SHP77 (cell line): ENCODE data around the gene PTGES.
A peak's percentile ranks its signal among the peaks of the same experiment; 100 is the strongest.
"Not testable (repeated sequence)": the region's sequence is repeated elsewhere in the genome, so short reads cannot be mapped to it uniquely, and the experiment has no call there.

Experiments
- DNase-seq, 2 experiments: peaks; one replicate each; lab custom pipeline; 2025; lab: John Stamatoyannopoulos, UW

The PTGES gene

DNA sequence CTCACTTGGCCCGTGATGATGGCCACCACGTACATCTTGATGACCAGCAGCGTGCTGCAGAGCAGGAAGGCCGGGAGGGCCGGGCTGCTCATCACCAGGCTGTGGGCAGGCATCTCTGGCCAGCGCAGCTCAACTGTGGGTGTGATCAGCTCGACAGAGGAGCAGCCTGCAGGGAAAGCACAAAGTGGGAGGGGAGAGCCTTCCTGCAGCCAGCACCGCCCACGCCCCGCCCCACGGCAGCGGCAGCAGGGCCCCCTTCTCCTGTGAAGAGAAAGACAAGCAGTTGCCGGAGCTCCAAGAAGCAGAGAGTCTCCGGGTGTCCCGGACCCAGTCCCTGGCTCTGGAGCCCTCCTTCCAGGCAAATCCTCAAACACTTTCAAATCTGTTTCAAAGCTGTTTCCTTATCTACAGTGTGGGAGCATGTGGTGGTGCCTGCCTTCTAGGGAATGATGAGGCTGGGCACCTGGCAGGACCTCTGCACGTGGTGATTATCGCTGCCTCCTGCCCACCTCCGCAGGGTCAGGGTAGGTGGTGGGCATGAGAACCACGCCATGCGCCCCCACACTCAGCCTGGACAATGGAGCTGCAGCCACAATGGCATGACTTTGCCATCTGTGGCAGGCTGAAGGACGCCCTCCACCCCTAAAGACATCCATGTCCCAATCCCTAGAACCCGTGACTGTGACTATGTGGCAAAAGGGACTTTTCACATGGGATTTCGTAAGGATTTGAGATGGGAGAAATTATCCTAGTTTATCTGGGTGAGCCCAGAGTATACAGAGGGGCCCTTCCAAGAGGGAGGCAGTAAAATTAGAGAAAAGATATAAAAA is at the start of gene PTGES:
Gene PTGES, minus strand, starts transcription at position 143 of the 830 bp plus-strand sequence. Its CDS starts 30 bp downstream, at position 113.
- DNase-seq, result peak in 1 of 2 experiments; percentile 10

DNA sequence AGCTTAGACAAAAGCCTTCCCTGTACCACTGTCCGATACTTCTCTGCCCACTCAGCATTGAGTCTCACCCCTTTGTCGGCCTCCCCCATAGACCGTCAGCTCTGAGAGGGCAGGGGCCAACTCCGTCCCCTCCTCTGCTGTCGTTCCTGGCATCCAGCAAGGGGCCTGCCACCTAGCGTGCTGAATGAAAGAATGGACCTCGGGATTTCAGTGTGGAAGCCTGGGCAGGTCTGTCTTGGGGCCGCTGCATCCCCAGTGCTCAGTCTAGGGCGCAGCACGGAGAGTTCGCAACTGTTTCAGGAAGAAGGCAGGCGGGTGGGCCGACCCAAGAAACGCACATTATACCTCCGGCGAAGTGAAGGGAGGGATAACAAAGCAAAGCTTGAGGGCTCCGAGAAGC is 48.7 kb upstream of the PTGES start:
- no peak for DNase-seq

- DNase-seq, result no peak
These were observed 46.1 kb upstream of the PTGES start for GRCh38 chr9:129798973-129799372.

DNA sequence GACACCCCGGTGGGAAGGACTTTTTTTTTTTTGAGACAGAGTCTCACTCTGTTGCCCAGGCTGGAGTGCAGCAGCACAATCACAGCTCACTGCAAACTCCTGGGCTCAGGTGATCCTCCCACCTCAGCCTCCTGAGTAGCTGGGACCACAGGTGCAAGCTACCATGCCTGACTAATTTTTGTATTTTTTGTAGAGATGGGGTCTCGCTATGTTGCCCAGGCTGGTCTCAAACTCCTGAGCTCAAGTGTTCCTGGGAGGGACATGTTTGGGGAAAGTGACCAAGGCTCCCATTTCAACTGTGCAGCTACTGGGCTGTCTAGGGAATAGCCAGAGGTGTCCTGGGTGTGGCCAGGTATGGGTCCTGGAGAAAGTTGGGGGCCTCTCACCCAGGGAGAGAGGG is 43.2 kb upstream of the PTGES start:
- not testable (repeated sequence) for DNase-seq

DNA sequence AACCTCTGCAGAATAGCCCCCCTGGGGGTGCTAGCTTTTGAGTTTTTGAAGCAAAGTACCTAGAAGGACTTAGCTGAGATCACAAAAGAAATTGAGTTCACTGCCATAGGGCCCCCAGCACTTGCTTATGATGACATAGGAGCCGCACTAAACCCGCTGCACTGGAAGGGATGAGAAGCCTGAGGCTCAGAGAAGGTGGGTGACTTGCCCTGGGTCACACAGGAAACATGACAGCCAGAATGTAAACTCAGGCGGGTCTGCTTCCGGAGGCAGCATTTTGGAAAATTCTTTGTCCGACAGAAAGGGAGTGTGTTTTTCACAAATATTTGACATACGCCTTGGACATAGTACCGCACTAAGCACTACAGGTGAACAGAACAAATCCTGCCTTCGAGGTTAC is 41.7 kb upstream of the PTGES start:
- no peak for DNase-seq

- no peak for DNase-seq
These were observed 33.6 kb upstream of the PTGES start for GRCh38 chr9:129786481-129786880.

DNA sequence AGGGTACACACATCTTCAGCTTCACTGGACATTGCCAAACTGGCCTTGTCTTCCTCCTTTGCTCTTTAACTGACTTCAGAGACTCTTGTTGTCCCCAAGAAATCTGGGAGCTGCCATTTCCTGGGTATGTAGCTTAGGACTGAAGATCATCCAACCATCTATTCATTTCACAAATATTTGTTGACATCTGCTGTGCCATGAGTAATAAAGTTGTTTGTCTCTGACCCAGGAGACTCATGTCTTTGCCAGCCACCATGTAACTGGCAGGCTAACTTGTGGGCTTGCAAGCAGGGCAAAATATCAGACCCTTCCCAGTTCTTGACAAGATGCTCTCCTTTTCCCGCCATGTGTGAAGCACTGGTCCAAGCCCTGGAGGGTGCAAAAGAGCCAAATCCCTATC is 33.0 kb upstream of the PTGES start:
- no peak for DNase-seq

GRCh38 chr9:129784970-129785369 is 32.1 kb upstream of the PTGES start:
- not testable (repeated sequence) for DNase-seq

- DNase-seq, result peak; percentile 60 to 64
These were observed 30.9 kb upstream of the PTGES start for GRCh38 chr9:129783516-129784361.

- DNase-seq, result no peak
These were observed 29.1 kb upstream of the PTGES start for GRCh38 chr9:129781981-129782380.

DNA sequence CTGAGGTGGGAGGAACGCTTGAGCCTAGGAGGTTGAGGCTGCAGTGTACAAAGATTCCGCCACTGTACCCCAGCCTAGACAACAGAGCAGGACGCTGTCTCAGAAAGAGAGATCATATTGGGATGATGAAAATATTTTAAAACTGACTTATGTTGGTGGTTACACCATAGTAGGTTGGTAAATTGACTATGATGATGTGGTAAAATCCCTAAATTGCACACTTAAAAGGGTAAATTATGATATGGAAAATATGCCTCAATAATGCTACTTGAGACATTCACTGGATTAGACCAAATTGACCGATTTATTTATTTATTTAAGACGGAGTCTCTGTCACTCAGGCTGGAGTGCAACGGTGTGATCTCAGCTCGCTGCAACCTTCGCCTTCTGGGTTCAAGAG is 28.3 kb upstream of the PTGES start:
- DNase-seq, result no peak

- DNase-seq, result no peak
These were observed 26.8 kb upstream of the PTGES start for GRCh38 chr9:129779560-129780190.

GRCh38 chr9:129778469-129778868 is 25.6 kb upstream of the PTGES start:
- DNase-seq, result no peak

- no peak for DNase-seq
These were observed 24.9 kb upstream of the PTGES start for GRCh38 chr9:129777769-129778130.

DNA sequence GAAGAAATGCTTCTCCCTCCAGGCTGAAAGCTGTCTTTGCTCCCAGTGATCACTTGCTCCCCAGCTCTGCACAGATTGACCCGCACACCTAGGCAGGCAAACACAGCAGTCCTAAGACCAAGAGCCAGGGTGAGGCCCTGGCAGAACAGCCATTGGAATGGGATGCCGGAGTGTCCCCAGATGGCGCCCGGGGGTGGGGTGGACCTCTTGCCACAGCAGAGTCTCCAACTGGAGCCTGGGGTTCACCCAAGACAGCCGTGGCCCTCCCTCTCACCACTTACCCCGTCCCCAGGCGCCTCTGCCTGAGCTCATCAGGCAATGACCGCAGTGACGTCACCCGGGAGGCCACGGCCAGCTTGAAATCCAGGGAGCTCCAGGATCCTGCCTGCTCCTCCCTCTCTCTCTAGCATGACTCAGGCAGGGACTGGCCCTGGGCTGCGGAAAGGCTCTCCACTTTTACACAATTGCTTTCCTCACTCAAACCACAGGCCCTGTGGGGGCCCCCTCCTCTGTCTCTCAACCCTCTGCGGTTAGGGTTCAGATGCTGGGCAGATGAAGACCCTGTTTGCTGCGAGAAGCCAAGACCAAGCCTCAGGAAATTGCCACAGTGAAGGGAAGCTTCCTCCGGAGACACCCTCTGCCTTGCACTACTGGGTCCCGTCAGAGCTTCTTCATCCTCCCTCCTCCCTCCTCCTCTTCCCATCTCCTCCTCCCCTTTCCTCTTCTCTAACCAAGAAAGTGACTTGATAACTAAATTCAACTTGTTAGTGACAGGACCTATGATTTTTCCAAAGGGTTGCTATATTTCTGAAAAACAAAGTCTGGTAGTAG is 24.3 kb upstream of the PTGES start:
- peak; percentile 62 to 93 for DNase-seq

DNA sequence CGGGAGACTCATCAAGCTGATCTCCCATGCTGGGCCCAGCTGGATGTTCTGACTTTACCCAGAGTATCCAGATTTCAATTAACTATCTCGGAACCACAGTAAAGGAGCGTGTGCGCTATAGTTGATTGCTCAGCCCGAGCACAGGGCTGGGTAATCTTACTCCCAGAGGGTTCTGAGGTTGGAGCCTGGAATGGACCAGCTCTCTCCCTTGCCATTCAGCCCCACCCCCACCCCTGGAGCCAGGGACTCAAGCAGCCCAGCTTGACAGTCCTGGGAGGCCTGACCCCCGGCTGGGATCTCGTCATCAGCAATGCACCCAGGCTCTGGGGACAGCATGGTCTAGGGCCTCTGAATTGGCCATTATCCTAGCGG is 23.7 kb upstream of the PTGES start:
- DNase-seq, result peak in 1 of 2 experiments; percentile 17

DNA sequence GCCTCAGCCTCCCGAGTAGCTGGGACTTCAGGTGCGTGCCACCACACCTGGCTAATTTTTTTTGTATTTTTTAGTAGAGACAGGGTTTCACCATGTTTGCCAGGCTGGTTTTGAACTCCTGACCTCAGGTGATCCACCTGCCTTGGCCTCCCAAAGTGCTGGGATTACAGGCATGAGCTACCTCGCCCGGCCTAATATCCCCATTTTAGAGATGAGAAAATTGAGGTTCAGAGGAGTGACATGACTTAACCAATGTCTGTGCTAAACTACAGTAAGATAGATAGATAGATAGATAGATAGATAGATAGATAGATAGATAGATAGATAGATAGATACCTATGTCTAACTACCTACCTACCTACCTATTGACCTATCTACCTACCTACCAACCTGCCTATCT is 23.3 kb upstream of the PTGES start:
- DNase-seq, result not testable (repeated sequence)

- no peak for DNase-seq
These were observed 22.6 kb upstream of the PTGES start for GRCh38 chr9:129775448-129775798.

- DNase-seq, result peak in 1 of 2 experiments; percentile 36
These were observed 22.1 kb upstream of the PTGES start for GRCh38 chr9:129774791-129775447.

- no peak for DNase-seq
These were observed 20.6 kb upstream of the PTGES start for GRCh38 chr9:129773262-129774048.
